ENCODE data around the gene LRRC61.
A peak's percentile ranks its signal among the peaks of the same experiment; 100 is the strongest.

LRRC61 gene

DNA sequence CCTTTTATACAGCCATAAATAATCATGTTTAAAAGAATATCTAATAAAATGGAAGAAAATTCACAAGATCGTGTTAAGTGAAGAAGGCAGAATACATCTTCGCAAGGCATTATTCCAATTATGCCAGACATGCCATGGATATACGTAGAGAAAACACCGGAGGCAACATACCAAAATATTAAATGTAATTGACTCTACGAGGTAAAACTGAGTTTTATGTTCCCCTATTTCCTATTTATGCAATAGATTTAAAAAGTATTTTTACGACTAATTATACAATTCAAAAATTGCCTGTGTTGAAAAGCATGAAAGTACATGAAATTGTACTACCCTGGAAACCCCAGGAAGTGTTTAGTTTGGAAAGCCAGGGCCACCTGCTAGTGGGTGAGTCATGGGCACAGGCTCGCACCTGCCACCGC lies 44.5 kb downstream of the LRRC61 start:
- H3K4me3 ChIP-seq (ENCODE audit: low read depth in 1 of 2, low read length in 2 of 2): peak overlapping the region; percentile 88 to 94
- peak overlapping the region; percentile 94 for H3K27ac ChIP-seq (ENCODE audit: low read length)
- no peaks in the 10 kb centered on the region for H3K9me3 ChIP-seq (ENCODE audit: control insufficient read depth in 1 of 2, low read length in 2 of 2)
- H3K27me3 ChIP-seq (ENCODE audit: low read depth, low read length): no peaks in the 10 kb centered on the region
- peaks cover 11 to 21% of the 10 kb centered on the region in 2 donors for H3K36me3 ChIP-seq (ENCODE audit: control insufficient read depth in 1 of 2, insufficient read depth in 2 of 2, low read length in 2 of 2)
- peaks cover 12 to 34% of the 10 kb centered on the region in 2 donors for H3K4me1 ChIP-seq (ENCODE audit: control insufficient read depth in 1 of 2, insufficient read depth in 2 of 2, low read length in 2 of 2)

- H3K36me3 ChIP-seq (ENCODE audit: control insufficient read depth in 1 of 2, insufficient read depth in 2 of 2, low read length in 2 of 2): peaks cover 12 to 27% of the 10 kb centered on the region in 2 donors
These were observed 45.1 kb downstream of the LRRC61 start, which contains the start of gene REPIN1 for GRCh38 chr7:150368096-150368883. TSS of gene REPIN1 (plus strand) at chr7:150368822. CDS start at chr7:150369712, 890 bp downstream.

GRCh38 chr7:150368884-150369747 lies 46.0 kb downstream of the LRRC61 start:
- H3K4me1 ChIP-seq (ENCODE audit: control insufficient read depth in 1 of 2, insufficient read depth in 2 of 2, low read length in 2 of 2): peaks cover 12 to 45% of the 10 kb centered on the region in 2 donors
- H3K27me3 ChIP-seq (ENCODE audit: low read depth, low read length): no peaks in the 10 kb centered on the region
- peak overlapping the region; percentile 94 for H3K27ac ChIP-seq (ENCODE audit: low read length)
- peaks cover 19 to 32% of the 10 kb centered on the region in 2 donors for H3K36me3 ChIP-seq (ENCODE audit: control insufficient read depth in 1 of 2, insufficient read depth in 2 of 2, low read length in 2 of 2)
- no peaks in the 10 kb centered on the region for H3K9me3 ChIP-seq (ENCODE audit: control insufficient read depth in 1 of 2, low read length in 2 of 2)
- peak overlapping the region; percentile 88 to 94 for H3K4me3 ChIP-seq (ENCODE audit: low read depth in 1 of 2, low read length in 2 of 2)

More at GRCh38 chr7:150368096-150368883, 45.1 kb downstream of the LRRC61 start, which contains the start of gene REPIN1:
- H3K9me3 ChIP-seq (ENCODE audit: control insufficient read depth in 1 of 2, low read length in 2 of 2): no peaks in the 10 kb centered on the region
- no peaks in the 10 kb centered on the region for H3K27me3 ChIP-seq (ENCODE audit: low read depth, low read length)
- peak within 1 kb of the TSS; percentile 88 to 94 for H3K4me3 ChIP-seq (ENCODE audit: low read depth in 1 of 2, low read length in 2 of 2)
- H3K27ac ChIP-seq (ENCODE audit: low read length): peak within 1 kb of the TSS; percentile 94
- peaks cover 12 to 40% of the 10 kb centered on the region in 2 donors for H3K4me1 ChIP-seq (ENCODE audit: control insufficient read depth in 1 of 2, insufficient read depth in 2 of 2, low read length in 2 of 2)

DNA sequence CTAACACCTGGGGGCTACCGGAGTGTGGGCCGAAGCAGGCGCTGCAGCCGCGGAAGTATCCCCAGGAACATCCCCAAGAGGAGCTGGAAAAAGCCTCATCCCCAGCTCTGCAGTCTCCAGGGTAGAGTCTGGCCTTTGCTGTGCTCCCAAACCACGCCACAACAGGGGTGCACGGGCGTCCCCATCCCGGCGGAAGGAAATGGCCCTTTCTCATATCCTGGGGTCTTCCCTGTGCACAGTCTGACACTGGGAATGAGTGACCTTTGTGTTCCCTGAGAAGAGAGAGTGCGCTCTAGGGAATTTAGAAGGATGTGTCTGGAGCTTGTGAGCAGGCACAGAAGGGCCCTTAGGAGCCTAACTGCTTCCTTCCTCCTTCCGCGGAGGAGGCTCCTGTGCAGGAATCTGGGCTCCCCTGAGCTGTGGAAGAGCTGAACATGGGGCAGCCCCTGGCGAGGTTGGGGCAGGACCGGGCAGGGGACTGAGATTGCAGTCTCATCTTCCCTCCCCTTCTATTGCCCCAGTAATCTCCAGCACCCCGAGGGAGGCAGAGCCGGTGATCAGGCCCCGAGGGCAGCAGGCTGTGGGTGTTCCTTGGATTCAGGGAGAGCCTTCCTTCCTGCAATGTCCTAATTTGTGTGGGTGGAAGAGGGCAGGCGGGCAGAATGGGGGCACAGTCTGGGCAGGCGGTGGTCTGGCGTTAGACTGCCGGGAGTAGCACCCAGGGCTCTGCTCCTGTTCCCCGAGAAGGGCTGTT lies 46.8 kb downstream of the LRRC61 start:
- no peaks in the 10 kb centered on the region for H3K27me3 ChIP-seq (ENCODE audit: low read depth, low read length)
- H3K9me3 ChIP-seq (ENCODE audit: control insufficient read depth in 1 of 2, low read length in 2 of 2): no peaks in the 10 kb centered on the region
- H3K36me3 ChIP-seq (ENCODE audit: control insufficient read depth in 1 of 2, insufficient read depth in 2 of 2, low read length in 2 of 2): peaks cover 23 to 37% of the 10 kb centered on the region in 2 donors
- peak overlapping the region; percentile 94 for H3K27ac ChIP-seq (ENCODE audit: low read length)
- peaks cover 12 to 45% of the 10 kb centered on the region in 2 donors for H3K4me1 ChIP-seq (ENCODE audit: control insufficient read depth in 1 of 2, insufficient read depth in 2 of 2, low read length in 2 of 2)
- peak overlapping the region; percentile 88 to 94 for H3K4me3 ChIP-seq (ENCODE audit: low read depth in 1 of 2, low read length in 2 of 2)

- Histone ChIP-seq H3K4me3 (ENCODE audit: low read depth in 1 of 2, low read length in 2 of 2) (peak overlapping the region in 1 of 2 donors; percentile 94), H3K4me1 (ENCODE audit: control insufficient read depth in 1 of 2, insufficient read depth in 2 of 2, low read length in 2 of 2) (peaks cover 12 to 45% of the 10 kb centered on the region in 2 donors), H3K27me3 (ENCODE audit: low read depth, low read length) (no peaks in the 10 kb centered on the region), H3K27ac (ENCODE audit: low read length) (peak overlapping the region; percentile 19), H3K9me3 (ENCODE audit: control insufficient read depth in 1 of 2, low read length in 2 of 2) (no peaks in the 10 kb centered on the region), H3K36me3 (ENCODE audit: control insufficient read depth in 1 of 2, insufficient read depth in 2 of 2, low read length in 2 of 2) (peaks cover 23 to 37% of the 10 kb centered on the region in 2 donors)
These were observed 47.5 kb downstream of the LRRC61 start for GRCh38 chr7:150370612-150371071.

DNA sequence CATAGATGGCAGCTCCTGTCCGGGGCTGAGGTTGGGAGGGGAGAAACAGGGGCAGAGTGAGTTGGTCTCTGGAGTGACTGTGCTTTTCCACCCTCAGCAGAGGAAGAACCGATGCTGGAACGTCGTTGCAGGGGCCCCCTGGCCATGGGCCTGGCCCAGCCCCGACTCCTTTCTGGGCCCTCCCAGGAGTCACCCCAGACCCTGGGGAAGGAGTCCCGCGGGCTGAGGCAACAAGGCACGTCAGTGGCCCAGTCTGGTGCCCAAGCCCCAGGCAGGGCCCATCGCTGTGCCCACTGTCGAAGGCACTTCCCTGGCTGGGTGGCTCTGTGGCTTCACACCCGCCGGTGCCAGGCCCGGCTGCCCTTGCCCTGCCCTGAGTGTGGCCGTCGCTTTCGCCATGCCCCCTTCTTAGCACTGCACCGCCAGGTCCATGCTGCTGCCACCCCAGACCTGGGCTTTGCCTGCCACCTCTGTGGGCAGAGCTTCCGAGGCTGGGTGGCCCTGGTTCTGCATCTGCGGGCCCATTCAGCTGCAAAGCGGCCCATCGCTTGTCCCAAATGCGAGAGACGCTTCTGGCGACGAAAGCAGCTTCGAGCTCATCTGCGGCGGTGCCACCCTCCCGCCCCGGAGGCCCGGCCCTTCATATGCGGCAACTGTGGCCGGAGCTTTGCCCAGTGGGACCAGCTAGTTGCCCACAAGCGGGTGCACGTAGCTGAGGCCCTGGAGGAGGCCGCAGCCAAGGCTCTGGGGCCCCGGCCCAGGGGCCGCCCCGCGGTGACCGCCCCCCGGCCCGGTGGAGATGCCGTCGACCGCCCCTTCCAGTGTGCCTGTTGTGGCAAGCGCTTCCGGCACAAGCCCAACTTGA lies 48.2 kb downstream of the LRRC61 start:
- H3K27me3 ChIP-seq (ENCODE audit: low read depth, low read length): no peaks in the 10 kb centered on the region
- peak overlapping the region; percentile 19 for H3K27ac ChIP-seq (ENCODE audit: low read length)
- H3K9me3 ChIP-seq (ENCODE audit: control insufficient read depth in 1 of 2, low read length in 2 of 2): no peaks in the 10 kb centered on the region
- H3K36me3 ChIP-seq (ENCODE audit: control insufficient read depth in 1 of 2, insufficient read depth in 2 of 2, low read length in 2 of 2): peaks cover 23 to 37% of the 10 kb centered on the region in 2 donors
- H3K4me1 ChIP-seq (ENCODE audit: control insufficient read depth in 1 of 2, insufficient read depth in 2 of 2, low read length in 2 of 2): peaks cover 12 to 45% of the 10 kb centered on the region in 2 donors
- H3K4me3 ChIP-seq (ENCODE audit: low read depth in 1 of 2, low read length in 2 of 2): no peak overlapping the region

GRCh38 chr7:150371996-150372270 lies 48.8 kb downstream of the LRRC61 start:
- Histone ChIP-seq H3K9me3 (ENCODE audit: control insufficient read depth in 1 of 2, low read length in 2 of 2) (no peaks in the 10 kb centered on the region), H3K36me3 (ENCODE audit: control insufficient read depth in 1 of 2, insufficient read depth in 2 of 2, low read length in 2 of 2) (peaks cover 23 to 37% of the 10 kb centered on the region in 2 donors), H3K27ac (ENCODE audit: low read length) (no peak overlapping the region), H3K27me3 (ENCODE audit: low read depth, low read length) (no peaks in the 10 kb centered on the region), H3K4me1 (ENCODE audit: control insufficient read depth in 1 of 2, insufficient read depth in 2 of 2, low read length in 2 of 2) (peaks cover 12 to 45% of the 10 kb centered on the region in 2 donors), H3K4me3 (ENCODE audit: low read depth in 1 of 2, low read length in 2 of 2) (no peak overlapping the region)

DNA sequence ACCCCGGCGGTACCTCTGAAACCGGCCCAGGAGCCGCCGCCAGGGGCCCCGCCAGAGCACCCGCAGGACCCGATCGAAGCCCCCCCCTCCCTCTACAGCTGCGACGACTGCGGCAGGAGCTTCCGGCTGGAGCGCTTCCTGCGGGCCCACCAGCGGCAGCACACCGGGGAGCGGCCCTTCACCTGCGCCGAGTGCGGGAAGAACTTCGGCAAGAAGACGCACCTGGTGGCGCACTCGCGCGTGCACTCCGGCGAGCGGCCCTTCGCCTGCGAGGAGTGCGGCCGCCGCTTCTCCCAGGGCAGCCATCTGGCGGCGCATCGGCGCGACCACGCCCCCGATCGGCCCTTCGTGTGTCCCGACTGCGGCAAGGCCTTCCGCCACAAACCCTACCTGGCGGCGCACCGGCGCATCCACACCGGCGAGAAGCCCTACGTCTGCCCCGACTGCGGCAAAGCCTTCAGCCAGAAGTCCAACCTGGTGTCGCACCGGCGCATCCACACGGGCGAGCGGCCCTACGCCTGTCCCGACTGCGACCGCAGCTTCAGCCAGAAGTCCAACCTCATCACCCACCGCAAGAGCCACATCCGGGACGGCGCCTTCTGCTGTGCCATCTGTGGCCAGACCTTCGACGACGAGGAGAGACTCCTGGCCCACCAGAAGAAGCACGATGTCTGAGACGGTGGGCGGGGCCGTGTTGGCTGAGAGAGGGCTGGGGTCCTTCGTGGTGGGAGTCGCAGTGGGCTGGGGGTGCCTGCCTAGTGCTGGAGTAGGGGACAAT lies 49.3 kb downstream of the LRRC61 start:
- H3K27ac ChIP-seq (ENCODE audit: low read length): no peak overlapping the region
- no peaks in the 10 kb centered on the region for H3K9me3 ChIP-seq (ENCODE audit: control insufficient read depth in 1 of 2, low read length in 2 of 2)
- peaks cover 23 to 37% of the 10 kb centered on the region in 2 donors for H3K36me3 ChIP-seq (ENCODE audit: control insufficient read depth in 1 of 2, insufficient read depth in 2 of 2, low read length in 2 of 2)
- peaks cover 12 to 45% of the 10 kb centered on the region in 2 donors for H3K4me1 ChIP-seq (ENCODE audit: control insufficient read depth in 1 of 2, insufficient read depth in 2 of 2, low read length in 2 of 2)
- H3K4me3 ChIP-seq (ENCODE audit: low read depth in 1 of 2, low read length in 2 of 2): no peak overlapping the region
- H3K27me3 ChIP-seq (ENCODE audit: low read depth, low read length): no peaks in the 10 kb centered on the region

GRCh38 chr7:150373049-150373801 lies 50.1 kb downstream of the LRRC61 start:
- H3K9me3 ChIP-seq (ENCODE audit: control insufficient read depth in 1 of 2, low read length in 2 of 2): no peaks in the 10 kb centered on the region
- H3K4me1 ChIP-seq (ENCODE audit: control insufficient read depth in 1 of 2, insufficient read depth in 2 of 2, low read length in 2 of 2): peaks cover 12 to 46% of the 10 kb centered on the region in 2 donors
- peaks cover 23 to 37% of the 10 kb centered on the region in 2 donors for H3K36me3 ChIP-seq (ENCODE audit: control insufficient read depth in 1 of 2, insufficient read depth in 2 of 2, low read length in 2 of 2)
- H3K27ac ChIP-seq (ENCODE audit: low read length): peak overlapping the region; percentile 19
- no peaks in the 10 kb centered on the region for H3K27me3 ChIP-seq (ENCODE audit: low read depth, low read length)
- H3K4me3 ChIP-seq (ENCODE audit: low read depth in 1 of 2, low read length in 2 of 2): no peak overlapping the region

Data from muscle layer of duodenum (tissue), 2 donors.